Gastrocnemius medialis (tissue), 4 donors: ENCODE results near the gene P4HTM.

Source experiments
- CTCF ChIP-seq, 5 experiments: fragments of 450-650 bp in 3 of 5; fragments of 200-600 bp in 2 of 5; sonication (generic) in 2 of 5; IDR thresholded peaks in 4 of 5; conservative IDR thresholded peaks in 1 of 5; 1 replicate in 4 of 5; 2 replicates in 1 of 5; pipeline ENCODE4 v1.5.1; 2016 to 2019; ENCODE audit warnings: antibody characterized with exemption in 5 of 5, mild to moderate bottlenecking in 3 of 5, moderate library complexity in 3 of 5
- POLR2A ChIP-seq, 2 donors: fragments of 450-650 bp; IDR thresholded peaks; one replicate each; pipeline ENCODE4 v1.6.1; 2017; ENCODE audit warnings: antibody characterized with exemption in 2 of 2, mild to moderate bottlenecking in 2 of 2, moderate library complexity in 2 of 2

GRCh38 chr3:48982686-48983085 lies 7.4 kb upstream of the P4HTM start:
- no peak for TF ChIP-seq POLR2A (IDR thresholded peaks at IDR 0.05)
- TF ChIP-seq CTCF (IDR thresholded peaks at IDR 0.05 in 4 of 5, conservative IDR thresholded peaks at IDR 0.05 in 1 of 5): no peak
